HCT116 (cell line): Measurements from ENCODE around the gene PROM2. TPM values are rescaled to one million over a fixed set of nuclear protein-coding genes. Genes with fewer than 3 reads are reported as not detected.
A peak's percentile ranks its signal among the peaks of the same experiment; 100 is the strongest.

Source experiments
- ATAC-seq: fragments of 200-7000 bp; cut with Tn5 transposase; 2 replicates; pipeline ENCODE4 v1.9.1; 2020; ENCODE audit warnings: mild to moderate bottlenecking, moderate library complexity
- BruUV-seq: library from RNA; stranded (reverse); fragments of 400-500 nt; replicated peaks from 2 replicates; lab custom pipeline; 2021; lab: Mats Ljungman, UMichigan
- CTCF ChIA-PET: fragments of 300-600 bp; sonication (Branson Sonifier 250); formaldehyde crosslinking; loops from one replicate; lab custom pipeline; 2021; ENCODE audit warnings: antibody characterized with exemption; lab: Charles Lee
- POLR2A ChIA-PET: fragments of 300-600, 350-600 bp; sonication (Branson Sonifier 250); formaldehyde crosslinking; loops from one replicate; lab custom pipeline; 2021; ENCODE audit warnings: antibody characterized with exemption; lab: Charles Lee
- RAD21 ChIA-PET, 2 experiments: fragments of 300-600 bp; sonication (Branson Sonifier 250); formaldehyde crosslinking; loops; one replicate each; lab custom pipeline; 2023; ENCODE audit warnings: low total read pairs in 2 of 2; ENCODE audit not compliant: uncharacterized antibody in 2 of 2, unreplicated experiment in 2 of 2, low non-redundant PET in 1 of 2; lab: Charles Lee
- DNase-seq: peaks from one replicate; pipeline ENCODE4 v3.0.0-alpha.2; 2010; ENCODE audit warnings: low read depth, low spot score
- H2AFZ ChIP-seq: fragments of 200-600 bp; shearing (Covaris generic), sonication (generic); 2 replicates; pipeline ENCODE4 v1.6.1; 2017; ENCODE audit warnings: low read depth, mixed run types, mixed read lengths, antibody characterized with exemption, low read length; ENCODE audit not compliant: poor library complexity, severe bottlenecking
- H3K27ac ChIP-seq: 2 replicates; pipeline ENCODE4 v1.5.1; 2012; ENCODE audit warnings: low read depth, low read length
- H3K27me3 ChIP-seq: fragments of 200-600 bp; sonication (generic); 2 replicates; pipeline ENCODE4 v1.6.1; 2016; ENCODE audit warnings: mixed run types, low read length, mixed read lengths; ENCODE audit not compliant: insufficient read depth
- H3K36me3 ChIP-seq, 2 experiments: fragments of 200-500 bp in 1 of 2; fragments of 200-600 bp in 1 of 2; sonication (Bioruptor generic) in 1 of 2; sonication (generic) in 1 of 2; 2 replicates each; pipeline versions ENCODE4 v1.5.1 to v1.6.1; 2014 to 2016; ENCODE audit warnings: low read length in 2 of 2, inconsistent platforms in 1 of 2, mixed read lengths in 1 of 2, mixed run types in 1 of 2; ENCODE audit not compliant: insufficient read depth in 2 of 2, control insufficient read depth in 1 of 2
- H3K4me1 ChIP-seq, 2 experiments: fragments of 200-600 bp in 1 of 2; sonication (generic) in 1 of 2; 2 replicates each; pipeline versions ENCODE4 v1.5.1 to v1.6.1; 2012 to 2017; ENCODE audit warnings: low read length in 2 of 2, inconsistent platforms in 1 of 2, mild to moderate bottlenecking in 1 of 2, mixed read lengths in 1 of 2, mixed run types in 1 of 2, moderate library complexity in 1 of 2; ENCODE audit not compliant: insufficient read depth in 2 of 2, control insufficient read depth in 1 of 2
- H3K4me2 ChIP-seq: fragments of 200-600 bp; sonication (generic); 2 replicates; pipeline ENCODE4 v1.6.1; 2017; ENCODE audit warnings: mixed run types, low read length, mixed read lengths
- H3K4me3 ChIP-seq, 2 experiments: fragments of 200-600 bp in 1 of 2; sonication (generic) in 1 of 2; replicated peaks in 1 of 2; 2 replicates each; pipeline ENCODE4 v1.5.1; 2011 to 2016; ENCODE audit warnings: low read length in 2 of 2, control low read depth in 1 of 2, low read depth in 1 of 2, mild to moderate bottlenecking in 1 of 2, mixed read lengths in 1 of 2, mixed run types in 1 of 2
- H3K79me2 ChIP-seq: fragments of 200-600 bp; sonication (generic); 2 replicates; pipeline ENCODE4 v1.6.1; 2017; ENCODE audit warnings: mild to moderate bottlenecking, mixed run types, low read length, moderate library complexity, mixed read lengths; ENCODE audit not compliant: insufficient read depth
- H3K9ac ChIP-seq: fragments of 200-600 bp; sonication (generic); 2 replicates; pipeline ENCODE4 v1.6.1; 2016; ENCODE audit warnings: low read length, mixed read lengths
- H3K9me2 ChIP-seq: fragments of 200-600 bp; sonication (generic), shearing (Covaris generic); 2 replicates; pipeline ENCODE4 v1.6.1; 2017; ENCODE audit warnings: mixed run types, mild to moderate bottlenecking, moderate library complexity; ENCODE audit not compliant: insufficient read depth
- H3K9me3 ChIP-seq, 2 experiments: fragments of 200-500 bp in 1 of 2; fragments of 200-600 bp in 1 of 2; sonication (Bioruptor generic) in 1 of 2; sonication (generic) in 1 of 2; 2 replicates each; pipeline ENCODE4 v1.6.1; 2014 to 2017; ENCODE audit warnings: low read length in 2 of 2, mixed read lengths in 2 of 2, inconsistent platforms in 1 of 2, low read depth in 1 of 2, mild to moderate bottlenecking in 1 of 2, mixed run types in 1 of 2, moderate library complexity in 1 of 2; ENCODE audit not compliant: control insufficient read depth in 1 of 2, insufficient read depth in 1 of 2
- H4K20me1 ChIP-seq: fragments of 200-600 bp; sonication (generic), shearing (Covaris generic); 2 replicates; pipeline ENCODE4 v1.6.1; 2017; ENCODE audit warnings: mixed run types, mild to moderate bottlenecking, moderate library complexity; ENCODE audit not compliant: insufficient read depth
- JUND ChIP-seq: IDR thresholded peaks from 2 replicates; pipeline ENCODE4 v1.6.1; 2012
- intact Hi-C: fragments of 100-400 bp; cut with micrococcal nuclease; formaldehyde crosslinking; loops from 2 replicates; pipeline ENCODE4 v1.10.0; 2022
- total RNA-seq: library from RNA; stranded (reverse); gene quantifications from one replicate; pipeline ENCODE4 v1.2.1, GENCODE V29; 2021; ENCODE audit not compliant: unreplicated experiment
- TF ChIP-seq, protein P1 (sequence below): IDR thresholded peaks from 2 replicates; pipeline ENCODE4 v1.6.1; 2012
- TF ChIP-seq, protein P2 (sequence below), 3 experiments: fragments of 200-600 bp in 1 of 3; sonication (generic) in 1 of 3; IDR thresholded peaks in 2 of 3; conservative IDR thresholded peaks in 1 of 3; 2 replicates each; pipeline ENCODE4 v1.5.1; 2012 to 2017; ENCODE audit warnings: low read depth in 2 of 3, low read length in 2 of 3, antibody characterized with exemption in 1 of 3, borderline replicate concordance in 1 of 3, control low read depth in 1 of 3, mild to moderate bottlenecking in 1 of 3, mixed read lengths in 1 of 3, mixed run types in 1 of 3, moderate library complexity in 1 of 3; ENCODE audit not compliant: insufficient read depth in 1 of 3
- TF ChIP-seq, protein P3 (sequence below): IDR thresholded peaks from 2 replicates; pipeline ENCODE4 v1.6.1; 2011; ENCODE audit warnings: mild to moderate bottlenecking, low read length, moderate library complexity; ENCODE audit not compliant: insufficient replicate concordance; ENCODE audit errors: extremely low read depth

Gene PROM2
- total RNA-seq, 1 experiment from 2014 or later = 11.9 TPM

DNA sequence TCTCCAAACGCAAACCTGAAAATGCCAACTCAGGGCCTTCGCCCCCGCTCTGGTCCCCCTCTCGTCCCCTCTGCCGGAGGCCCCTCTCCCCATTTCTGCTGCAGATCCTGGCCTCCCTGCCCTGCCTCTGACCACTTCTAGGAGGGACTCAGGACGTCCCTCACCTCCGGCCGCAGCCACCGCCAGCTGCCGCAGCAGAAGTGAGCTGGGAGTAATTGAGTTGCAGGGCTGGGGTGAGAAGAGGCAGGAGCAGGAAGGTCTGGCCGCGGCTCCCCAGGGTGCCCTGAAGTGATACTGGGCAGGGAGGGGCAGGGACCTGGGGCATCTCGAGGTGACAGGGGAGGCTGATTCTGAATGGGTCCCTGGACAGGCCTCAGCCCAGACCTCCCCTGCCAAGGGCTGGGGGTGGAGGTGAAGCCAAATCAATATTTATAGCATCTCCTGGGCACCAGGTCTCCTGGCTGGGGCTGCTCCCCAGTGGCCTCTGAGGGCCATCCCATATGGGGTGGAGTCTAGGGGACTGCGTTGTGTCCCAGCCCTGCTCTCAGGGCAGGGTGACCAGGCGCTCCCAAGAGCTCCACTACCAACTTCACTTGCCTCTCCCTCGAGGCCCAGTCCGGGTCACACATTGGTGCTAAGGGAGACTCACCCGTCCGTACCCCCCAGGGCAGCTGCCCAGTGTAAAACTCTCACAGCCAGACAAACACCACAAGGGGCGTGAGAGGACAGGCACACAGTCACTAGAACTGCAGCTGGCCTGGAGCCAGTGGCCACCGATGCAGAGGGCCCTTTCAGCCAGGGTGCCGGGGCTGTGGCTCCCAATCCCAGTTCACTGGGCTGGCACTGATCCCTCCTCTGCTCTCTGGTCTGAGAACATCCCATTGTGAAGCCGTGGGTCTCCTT lies 55.9 kb downstream of the PROM2 start:
- ATAC-seq (peak; percentile 23; the same call in 1 of the 2 replicates), DNase-seq (no peak)
- TF ChIP-seq, protein P1, sequence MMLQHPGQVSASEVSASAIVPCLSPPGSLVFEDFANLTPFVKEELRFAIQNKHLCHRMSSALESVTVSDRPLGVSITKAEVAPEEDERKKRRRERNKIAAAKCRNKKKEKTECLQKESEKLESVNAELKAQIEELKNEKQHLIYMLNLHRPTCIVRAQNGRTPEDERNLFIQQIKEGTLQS = no peak
- TF ChIP-seq, protein P2, sequence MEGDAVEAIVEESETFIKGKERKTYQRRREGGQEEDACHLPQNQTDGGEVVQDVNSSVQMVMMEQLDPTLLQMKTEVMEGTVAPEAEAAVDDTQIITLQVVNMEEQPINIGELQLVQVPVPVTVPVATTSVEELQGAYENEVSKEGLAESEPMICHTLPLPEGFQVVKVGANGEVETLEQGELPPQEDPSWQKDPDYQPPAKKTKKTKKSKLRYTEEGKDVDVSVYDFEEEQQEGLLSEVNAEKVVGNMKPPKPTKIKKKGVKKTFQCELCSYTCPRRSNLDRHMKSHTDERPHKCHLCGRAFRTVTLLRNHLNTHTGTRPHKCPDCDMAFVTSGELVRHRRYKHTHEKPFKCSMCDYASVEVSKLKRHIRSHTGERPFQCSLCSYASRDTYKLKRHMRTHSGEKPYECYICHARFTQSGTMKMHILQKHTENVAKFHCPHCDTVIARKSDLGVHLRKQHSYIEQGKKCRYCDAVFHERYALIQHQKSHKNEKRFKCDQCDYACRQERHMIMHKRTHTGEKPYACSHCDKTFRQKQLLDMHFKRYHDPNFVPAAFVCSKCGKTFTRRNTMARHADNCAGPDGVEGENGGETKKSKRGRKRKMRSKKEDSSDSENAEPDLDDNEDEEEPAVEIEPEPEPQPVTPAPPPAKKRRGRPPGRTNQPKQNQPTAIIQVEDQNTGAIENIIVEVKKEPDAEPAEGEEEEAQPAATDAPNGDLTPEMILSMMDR (IDR thresholded peaks at IDR 0.05 in 2 of 3, conservative IDR thresholded peaks at IDR 0.05 in 1 of 3; ENCODE audit: borderline replicate concordance in 1 of 3, insufficient read depth in 1 of 3, low read depth in 2 of 3, low read length in 2 of 3) = no peak
- TF ChIP-seq, protein P3, sequence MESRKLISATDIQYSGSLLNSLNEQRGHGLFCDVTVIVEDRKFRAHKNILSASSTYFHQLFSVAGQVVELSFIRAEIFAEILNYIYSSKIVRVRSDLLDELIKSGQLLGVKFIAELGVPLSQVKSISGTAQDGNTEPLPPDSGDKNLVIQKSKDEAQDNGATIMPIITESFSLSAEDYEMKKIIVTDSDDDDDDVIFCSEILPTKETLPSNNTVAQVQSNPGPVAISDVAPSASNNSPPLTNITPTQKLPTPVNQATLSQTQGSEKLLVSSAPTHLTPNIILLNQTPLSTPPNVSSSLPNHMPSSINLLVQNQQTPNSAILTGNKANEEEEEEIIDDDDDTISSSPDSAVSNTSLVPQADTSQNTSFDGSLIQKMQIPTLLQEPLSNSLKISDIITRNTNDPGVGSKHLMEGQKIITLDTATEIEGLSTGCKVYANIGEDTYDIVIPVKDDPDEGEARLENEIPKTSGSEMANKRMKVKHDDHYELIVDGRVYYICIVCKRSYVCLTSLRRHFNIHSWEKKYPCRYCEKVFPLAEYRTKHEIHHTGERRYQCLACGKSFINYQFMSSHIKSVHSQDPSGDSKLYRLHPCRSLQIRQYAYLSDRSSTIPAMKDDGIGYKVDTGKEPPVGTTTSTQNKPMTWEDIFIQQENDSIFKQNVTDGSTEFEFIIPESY = no peak
- no peak for TF ChIP-seq JUND
- Histone ChIP-seq H3K27ac (no peak overlapping the region), H3K27me3 (no peaks in the 10 kb centered on the region), H4K20me1 (no peaks in the 10 kb centered on the region), H3K4me3 (no peak overlapping the region), H3K9me2 (no peaks in the 10 kb centered on the region), H3K9me3 (no peaks in the 10 kb centered on the region), H3K4me2 (no peak overlapping the region), H2AFZ (no peak overlapping the region), H3K79me2 (no peaks in the 10 kb centered on the region), H3K4me1 (peaks cover 16 to 22% of the 10 kb centered on the region in 2 experiments; a peak in 3 of 4 replicates), H3K36me3 (no peaks in the 10 kb centered on the region), H3K9ac (no peak overlapping the region)
- BruUV-seq = no TSS peak
- ChIA-PET CTCF (interaction anchor here (1.0 to 1.4 kb wide), 2 partner anchors 15 to 99 kb away, joined by 3 to 6 read pairs; no protein-coding TSS in a partner anchor), POLR2A (no interaction called here), RAD21 (no interaction called here)
- intact Hi-C loops = no loop called here
